SK-N-SH treated with all-trans-retinoic acid at 6 μM for 48 hours (cell line): ENCODE measurements around the gene C12orf42.

Source experiments
- ATAC-seq: fragments of 200-7000 bp; cut with Tn5 transposase; 3 replicates; pipeline ENCODE4 v1.9.1; 2020; ENCODE audit warnings: mild to moderate bottlenecking, moderate library complexity
- ARNTL ChIP-seq: fragments of 450-650 bp; formaldehyde crosslinking; IDR thresholded peaks from 2 replicates; pipeline ENCODE4 v1.5.0; 2020; ENCODE audit warnings: low read depth, mild to moderate bottlenecking, moderate library complexity, borderline replicate concordance
- BACH2 ChIP-seq: fragments of 250-450 bp; sonication (Bioruptor Pico); IDR thresholded peaks from 2 replicates; pipeline ENCODE4 v1.9.0; 2021; ENCODE audit warnings: mild to moderate bottlenecking, borderline replicate concordance
- CSDC2 ChIP-seq: fragments of 250-450 bp; sonication (Bioruptor Pico); IDR thresholded peaks from 2 replicates; pipeline ENCODE4 v1.5.0; 2020; ENCODE audit warnings: mild to moderate bottlenecking, moderate library complexity
- ESRRG ChIP-seq: fragments of 250-450 bp; sonication (Bioruptor Pico); IDR thresholded peaks from 2 replicates; pipeline ENCODE4 v1.6.1; 2021; ENCODE audit warnings: mild to moderate bottlenecking
- GLIS3 ChIP-seq: fragments of 250-450 bp; sonication (Bioruptor Pico); IDR thresholded peaks from 2 replicates; pipeline ENCODE4 v1.5.0; 2020; ENCODE audit warnings: mild to moderate bottlenecking, moderate library complexity
- ISL1 ChIP-seq: fragments of 250-450 bp; sonication (Bioruptor Pico); IDR thresholded peaks from 2 replicates; pipeline ENCODE4 v2.1.2; 2022; ENCODE audit warnings: mild to moderate bottlenecking, moderate library complexity
- OSR1 ChIP-seq: fragments of 250-450 bp; sonication (Bioruptor Pico); IDR thresholded peaks from 2 replicates; pipeline ENCODE4 v1.8.0; 2022; ENCODE audit warnings: moderate library complexity, mild to moderate bottlenecking, inconsistent platforms
- PATZ1 ChIP-seq: fragments of 250-450 bp; sonication (Bioruptor Pico); IDR thresholded peaks from 2 replicates; pipeline ENCODE4 v1.8.0; 2020; ENCODE audit warnings: mild to moderate bottlenecking, moderate library complexity, borderline replicate concordance
- PPARA ChIP-seq: fragments of 250-450 bp; sonication (Bioruptor Pico); IDR thresholded peaks from 2 replicates; pipeline ENCODE4 v1.5.0; 2020; ENCODE audit warnings: mild to moderate bottlenecking, borderline replicate concordance
- RARB ChIP-seq: fragments of 250-450 bp; sonication (Bioruptor Pico); IDR thresholded peaks from 2 replicates; pipeline ENCODE4 v1.8.0; 2021; ENCODE audit warnings: mild to moderate bottlenecking, moderate library complexity
- SNAI2 ChIP-seq: fragments of 250-450 bp; sonication (Bioruptor Pico); IDR thresholded peaks from 2 replicates; pipeline ENCODE4 v1.5.0; 2020; ENCODE audit warnings: mild to moderate bottlenecking, moderate library complexity
- TCF4 ChIP-seq: fragments of 250-450 bp; sonication (Bioruptor Pico); IDR thresholded peaks from 2 replicates; pipeline ENCODE4 v1.8.0; 2021; ENCODE audit warnings: mild to moderate bottlenecking, moderate library complexity, borderline replicate concordance
- TOX ChIP-seq: fragments of 250-450 bp; sonication (Bioruptor Pico); IDR thresholded peaks from 2 replicates; pipeline ENCODE4 v1.8.0; 2021; ENCODE audit warnings: mild to moderate bottlenecking, moderate library complexity, borderline replicate concordance
- ZC3H10 ChIP-seq: fragments of 250-450 bp; sonication (Bioruptor Pico); IDR thresholded peaks from 2 replicates; pipeline ENCODE4 v1.5.1; 2021; ENCODE audit warnings: mild to moderate bottlenecking, moderate library complexity
- ZFP3 ChIP-seq: fragments of 250-450 bp; sonication (Bioruptor Pico); IDR thresholded peaks from 2 replicates; pipeline ENCODE4 v1.5.0; 2020; ENCODE audit warnings: mild to moderate bottlenecking, moderate library complexity
- ZFP30 ChIP-seq: fragments of 450-650 bp; formaldehyde crosslinking; IDR thresholded peaks from 2 replicates; pipeline ENCODE4 v1.5.0; 2022; ENCODE audit warnings: mild to moderate bottlenecking, moderate library complexity
- ZNF565 ChIP-seq: fragments of 450-650 bp; formaldehyde crosslinking; conservative IDR thresholded peaks from 2 replicates; pipeline ENCODE4 v1.5.0; 2020; ENCODE audit warnings: low read depth, mild to moderate bottlenecking, moderate library complexity
- ZNF70 ChIP-seq: fragments of 450-650 bp; formaldehyde crosslinking; IDR thresholded peaks from 2 replicates; pipeline ENCODE4 v1.5.0; 2020; ENCODE audit warnings: mild to moderate bottlenecking, moderate library complexity
- ZNF8 ChIP-seq: fragments of 450-650 bp; formaldehyde crosslinking; IDR thresholded peaks from 2 replicates; pipeline ENCODE4 v1.5.0; 2020; ENCODE audit warnings: mild to moderate bottlenecking, moderate library complexity
- TF ChIP-seq, protein P1 (sequence below): fragments of 250-450 bp; sonication (Bioruptor Pico); IDR thresholded peaks from 2 replicates; pipeline ENCODE4 v1.8.0; 2021; ENCODE audit warnings: low read depth, mild to moderate bottlenecking, moderate library complexity, borderline replicate concordance
- TF ChIP-seq, protein P2 (sequence below): fragments of 250-450 bp; sonication (Bioruptor Pico); IDR thresholded peaks from 2 replicates; pipeline ENCODE4 v1.5.1; 2021; ENCODE audit warnings: mild to moderate bottlenecking, moderate library complexity
- TF ChIP-seq, protein P3 (sequence below): fragments of 250-450 bp; sonication (Bioruptor Pico); IDR thresholded peaks from 2 replicates; pipeline ENCODE4 v1.5.1; 2020; ENCODE audit warnings: low read depth, mild to moderate bottlenecking, moderate library complexity

The C12orf42 gene

GRCh38 chr12:103542078-103542477 is 46.3 kb upstream of the C12orf42 start (continued):
- TF ChIP-seq PATZ1 (CRISPR knock-in tag) = no peak
- no peak for TF ChIP-seq SNAI2 (CRISPR knock-in tag)
- no peak for TF ChIP-seq BACH2 (CRISPR knock-in tag)
- TF ChIP-seq GLIS3 (CRISPR knock-in tag) = no peak
- TF ChIP-seq ZNF8 (CRISPR knock-in tag) = no peak

DNA sequence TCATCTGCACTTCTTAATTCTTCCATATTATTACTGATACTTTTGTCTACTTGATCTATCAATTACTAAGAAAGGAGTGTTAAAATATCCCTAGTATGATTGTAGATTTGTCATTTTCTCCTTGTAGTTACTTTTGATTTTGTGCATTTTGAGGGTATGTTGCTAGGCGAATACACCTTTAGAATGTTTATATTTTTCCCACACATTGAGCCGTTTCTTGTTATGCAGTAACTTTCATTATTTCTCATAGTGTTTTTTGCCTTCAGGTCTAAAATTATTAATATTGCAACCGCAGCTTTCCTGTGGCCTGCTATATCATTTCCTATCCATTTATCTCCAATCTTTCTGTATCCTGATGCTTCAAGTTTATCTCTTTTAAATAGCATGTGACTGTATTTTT is 44.6 kb upstream of the C12orf42 start:
- TF ChIP-seq ZNF565 (no peak), ZNF70 (CRISPR knock-in tag) (no peak), ISL1 (CRISPR knock-in tag) (no peak), CSDC2 (no peak), ZFP30 (CRISPR knock-in tag) (no peak), GLIS3 (CRISPR knock-in tag) (no peak), ZC3H10 (CRISPR knock-in tag) (no peak), ZFP3 (CRISPR knock-in tag) (no peak), BACH2 (CRISPR knock-in tag) (no peak)
- ATAC-seq = no peak

DNA sequence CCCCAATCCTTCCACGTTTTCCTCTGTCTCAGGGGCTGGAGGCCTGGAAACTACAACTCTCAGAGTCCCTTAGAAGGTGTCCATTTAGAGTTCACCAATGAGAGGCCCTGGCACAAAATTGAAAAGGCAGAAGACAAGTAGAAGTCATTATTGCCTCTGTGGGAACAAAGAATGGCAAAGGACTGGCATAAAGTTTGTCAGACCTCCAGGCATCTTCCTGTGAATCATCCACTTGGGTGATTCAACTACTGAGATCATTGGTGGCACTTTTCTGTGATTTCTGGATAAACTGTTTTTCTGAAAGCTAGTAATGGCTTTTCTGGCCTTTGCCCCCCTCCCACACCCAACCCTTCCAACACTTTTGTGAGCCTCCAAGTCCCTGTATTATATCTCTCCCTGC is 42.6 kb upstream of the C12orf42 start:
- TF ChIP-seq GLIS3 (CRISPR knock-in tag) = no peak
- no peak for TF ChIP-seq ZFP3 (CRISPR knock-in tag)
- no peak for TF ChIP-seq PPARA (CRISPR knock-in tag)
- TF ChIP-seq BACH2 (CRISPR knock-in tag) = no peak
- no peak for TF ChIP-seq ZNF70 (CRISPR knock-in tag)
- TF ChIP-seq TCF4 (CRISPR knock-in tag) = no peak
- TF ChIP-seq RARB (CRISPR knock-in tag) = no peak
- TF ChIP-seq ISL1 (CRISPR knock-in tag) = no peak
- TF ChIP-seq ZNF565 = no peak
- no peak for TF ChIP-seq OSR1 (CRISPR knock-in tag)
- no peak for TF ChIP-seq ESRRG (CRISPR knock-in tag)
- ATAC-seq = no peak

GRCh38 chr12:103530307-103531066 is 34.7 kb upstream of the C12orf42 start:
- no peak for ATAC-seq
- TF ChIP-seq ZNF8 (CRISPR knock-in tag) (no peak), GLIS3 (CRISPR knock-in tag) (no peak), ZNF70 (CRISPR knock-in tag) (no peak), ESRRG (CRISPR knock-in tag) (no peak), PPARA (CRISPR knock-in tag) (no peak), SNAI2 (CRISPR knock-in tag) (no peak), ZFP3 (CRISPR knock-in tag) (no peak)
- TF ChIP-seq, protein P1, sequence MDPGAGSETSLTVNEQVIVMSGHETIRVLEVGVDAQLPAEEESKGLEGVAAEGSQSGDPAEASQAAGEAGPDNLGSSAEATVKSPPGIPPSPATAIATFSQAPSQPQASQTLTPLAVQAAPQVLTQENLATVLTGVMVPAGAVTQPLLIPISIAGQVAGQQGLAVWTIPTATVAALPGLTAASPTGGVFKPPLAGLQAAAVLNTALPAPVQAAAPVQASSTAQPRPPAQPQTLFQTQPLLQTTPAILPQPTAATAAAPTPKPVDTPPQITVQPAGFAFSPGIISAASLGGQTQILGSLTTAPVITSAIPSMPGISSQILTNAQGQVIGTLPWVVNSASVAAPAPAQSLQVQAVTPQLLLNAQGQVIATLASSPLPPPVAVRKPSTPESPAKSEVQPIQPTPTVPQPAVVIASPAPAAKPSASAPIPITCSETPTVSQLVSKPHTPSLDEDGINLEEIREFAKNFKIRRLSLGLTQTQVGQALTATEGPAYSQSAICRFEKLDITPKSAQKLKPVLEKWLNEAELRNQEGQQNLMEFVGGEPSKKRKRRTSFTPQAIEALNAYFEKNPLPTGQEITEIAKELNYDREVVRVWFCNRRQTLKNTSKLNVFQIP (CRISPR knock-in tag) = no peak

GRCh38 chr12:103529306-103529705 is 33.5 kb upstream of the C12orf42 start:
- no peak for ATAC-seq
- no peak for TF ChIP-seq TOX (CRISPR knock-in tag)
- no peak for TF ChIP-seq PPARA (CRISPR knock-in tag)
- TF ChIP-seq, protein P2, sequence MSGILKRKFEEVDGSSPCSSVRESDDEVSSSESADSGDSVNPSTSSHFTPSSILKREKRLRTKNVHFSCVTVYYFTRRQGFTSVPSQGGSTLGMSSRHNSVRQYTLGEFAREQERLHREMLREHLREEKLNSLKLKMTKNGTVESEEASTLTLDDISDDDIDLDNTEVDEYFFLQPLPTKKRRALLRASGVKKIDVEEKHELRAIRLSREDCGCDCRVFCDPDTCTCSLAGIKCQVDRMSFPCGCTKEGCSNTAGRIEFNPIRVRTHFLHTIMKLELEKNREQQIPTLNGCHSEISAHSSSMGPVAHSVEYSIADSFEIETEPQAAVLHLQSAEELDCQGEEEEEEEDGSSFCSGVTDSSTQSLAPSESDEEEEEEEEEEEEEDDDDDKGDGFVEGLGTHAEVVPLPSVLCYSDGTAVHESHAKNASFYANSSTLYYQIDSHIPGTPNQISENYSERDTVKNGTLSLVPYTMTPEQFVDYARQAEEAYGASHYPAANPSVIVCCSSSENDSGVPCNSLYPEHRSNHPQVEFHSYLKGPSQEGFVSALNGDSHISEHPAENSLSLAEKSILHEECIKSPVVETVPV = no peak
- no peak for TF ChIP-seq ISL1 (CRISPR knock-in tag)
- TF ChIP-seq ZNF8 (CRISPR knock-in tag) = no peak
- TF ChIP-seq CSDC2 = no peak
- no peak for TF ChIP-seq ZC3H10 (CRISPR knock-in tag)
- no peak for TF ChIP-seq ESRRG (CRISPR knock-in tag)
- no peak for TF ChIP-seq TCF4 (CRISPR knock-in tag)
- TF ChIP-seq PATZ1 (CRISPR knock-in tag) = no peak
- no peak for TF ChIP-seq ZFP30 (CRISPR knock-in tag)
- no peak for TF ChIP-seq ZNF565
- TF ChIP-seq SNAI2 (CRISPR knock-in tag) = no peak
- no peak for TF ChIP-seq ARNTL (CRISPR knock-in tag)
- no peak for TF ChIP-seq RARB (CRISPR knock-in tag)
- TF ChIP-seq, protein P3, sequence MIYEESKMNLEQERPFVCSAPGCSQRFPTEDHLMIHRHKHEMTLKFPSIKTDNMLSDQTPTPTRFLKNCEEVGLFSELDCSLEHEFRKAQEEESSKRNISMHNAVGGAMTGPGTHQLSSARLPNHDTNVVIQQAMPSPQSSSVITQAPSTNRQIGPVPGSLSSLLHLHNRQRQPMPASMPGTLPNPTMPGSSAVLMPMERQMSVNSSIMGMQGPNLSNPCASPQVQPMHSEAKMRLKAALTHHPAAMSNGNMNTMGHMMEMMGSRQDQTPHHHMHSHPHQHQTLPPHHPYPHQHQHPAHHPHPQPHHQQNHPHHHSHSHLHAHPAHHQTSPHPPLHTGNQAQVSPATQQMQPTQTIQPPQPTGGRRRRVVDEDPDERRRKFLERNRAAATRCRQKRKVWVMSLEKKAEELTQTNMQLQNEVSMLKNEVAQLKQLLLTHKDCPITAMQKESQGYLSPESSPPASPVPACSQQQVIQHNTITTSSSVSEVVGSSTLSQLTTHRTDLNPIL (CRISPR knock-in tag) = no peak
- TF ChIP-seq, all 23 proteins: peak for 0
